A673 (cell line): ENCODE measurements around the gene WASF2. TPM values are rescaled to one million over a fixed set of nuclear protein-coding genes. Genes with fewer than 3 reads are reported as not detected.

Experiments
- BruUV-seq: library from RNA; stranded (reverse); fragments of 400-500 nt; replicated peaks from 2 replicates; lab custom pipeline; 2021; lab: Mats Ljungman, UMichigan
- CTCF ChIA-PET: fragments of 300-600 bp; sonication (Branson Sonifier 250); formaldehyde crosslinking; loops from one replicate; lab custom pipeline; 2022; ENCODE audit warnings: antibody characterized with exemption; lab: Charles Lee
- POLR2A ChIA-PET: fragments of 300-600 bp; sonication (Branson Sonifier 250); formaldehyde crosslinking; loops from one replicate; lab custom pipeline; 2022; ENCODE audit warnings: antibody characterized with exemption; ENCODE audit not compliant: low non-redundant PET; lab: Charles Lee
- DNase-seq: peaks from one replicate; pipeline ENCODE4 v3.0.0-alpha.2; 2015; ENCODE audit warnings: low spot score
- H3K27ac ChIP-seq: fragments of 200-600 bp; sonication (generic); 2 replicates; pipeline ENCODE4 v1.5.1; 2016; ENCODE audit warnings: mixed run types, low read depth, mild to moderate bottlenecking, mixed read lengths, antibody characterized with exemption, low read length; ENCODE audit not compliant: poor library complexity, severe bottlenecking
- H3K27me3 ChIP-seq: fragments of 200-600 bp; sonication (generic); replicated peaks from 2 replicates; pipeline ENCODE4 v1.6.1; 2017; ENCODE audit warnings: mixed run types, low read depth, mild to moderate bottlenecking, mixed read lengths, antibody characterized with exemption, low read length; ENCODE audit not compliant: insufficient read depth, poor library complexity
- H3K36me3 ChIP-seq: fragments of 200-600 bp; sonication (generic); 2 replicates; pipeline ENCODE4 v1.6.1; 2016; ENCODE audit warnings: mixed run types, mild to moderate bottlenecking, mixed read lengths, antibody characterized with exemption, low read length; ENCODE audit not compliant: insufficient read depth, poor library complexity, severe bottlenecking
- H3K4me1 ChIP-seq: fragments of 200-600 bp; sonication (generic); 2 replicates; pipeline ENCODE4 v1.6.1; 2017; ENCODE audit warnings: mixed run types, mild to moderate bottlenecking, mixed read lengths, antibody characterized with exemption, low read length; ENCODE audit not compliant: insufficient read depth, poor library complexity, severe bottlenecking
- H3K4me3 ChIP-seq: fragments of 200-600 bp; sonication (generic); 2 replicates; pipeline ENCODE4 v1.5.1; 2016; ENCODE audit warnings: low read depth, mixed run types, mild to moderate bottlenecking, mixed read lengths, low read length; ENCODE audit not compliant: poor library complexity, severe bottlenecking
- H3K9me3 ChIP-seq: fragments of 200-600 bp; sonication (generic); 2 replicates; pipeline ENCODE4 v1.6.1; 2016; ENCODE audit warnings: mixed run types, low read depth, mild to moderate bottlenecking, mixed read lengths, antibody characterized with exemption, low read length; ENCODE audit not compliant: poor library complexity, severe bottlenecking
- CTCF ChIP-seq: fragments of 300-800, 200-600 bp; sonication (generic); conservative IDR thresholded peaks from 2 replicates; pipeline ENCODE4 v1.5.1; 2017; ENCODE audit warnings: low read depth, mild to moderate bottlenecking, antibody characterized with exemption, low read length, moderate library complexity, mixed read lengths
- EZH2 ChIP-seq: fragments of 200-600 bp; sonication (generic); IDR thresholded peaks from 2 replicates; pipeline ENCODE4 v1.6.1; 2017; ENCODE audit warnings: borderline replicate concordance, low read depth, mild to moderate bottlenecking, mixed read lengths, antibody characterized with exemption, low read length; ENCODE audit not compliant: poor library complexity, severe bottlenecking
- intact Hi-C: fragments of 100-400 bp; cut with micrococcal nuclease; formaldehyde crosslinking; loops from one replicate; pipeline ENCODE4 v1.10.0; 2022; ENCODE audit not compliant: unreplicated experiment
- total RNA-seq: library from RNA; stranded (reverse); gene quantifications from 2 replicates; pipeline ENCODE4 v1.2.3, GENCODE V29; 2021

Gene WASF2
- total RNA-seq, 1 experiment from 2014 or later = 133 TPM

- Histone ChIP-seq H3K4me1 (peaks cover 67% of the 10 kb centered on the region), H3K9me3 (no peaks in the 10 kb centered on the region), H3K36me3 (no peaks in the 10 kb centered on the region), H3K27me3 (no peaks in the 10 kb centered on the region), H3K4me3 (no peak overlapping the region), H3K27ac (peak overlapping the region; percentile 68)
- CTCF ChIA-PET = no interaction called here
- intact Hi-C loops = no loop called here
- no peak for DNase-seq
- BruUV-seq = no TSS peak
- TF ChIP-seq EZH2 (no peak), CTCF (no peak)
- POLR2A ChIA-PET = no interaction called here
Measured at GRCh38 chr1:27526569-27527222, 36.7 kb upstream of the WASF2 start.

GRCh38 chr1:27525296-27526272 is 35.6 kb upstream of the WASF2 start:
- intact Hi-C loops = no loop called here
- Histone ChIP-seq H3K4me3 (no peak overlapping the region), H3K9me3 (no peaks in the 10 kb centered on the region), H3K27me3 (no peaks in the 10 kb centered on the region), H3K4me1 (peaks cover 67% of the 10 kb centered on the region), H3K27ac (peak overlapping the region; percentile 68), H3K36me3 (no peaks in the 10 kb centered on the region)
- DNase-seq = peak; percentile 82
- no TSS peak for BruUV-seq
- ChIA-PET CTCF (no interaction called here), POLR2A (interaction anchor here (0.7 kb wide), 1 partner anchor 9 kb away, joined by 3 read pairs; no protein-coding TSS in a partner anchor)
- TF ChIP-seq CTCF = no peak
- no peak for TF ChIP-seq EZH2

- Histone ChIP-seq H3K4me3 (no peak overlapping the region), H3K9me3 (no peaks in the 10 kb centered on the region), H3K27ac (peak overlapping the region; percentile 51), H3K36me3 (no peaks in the 10 kb centered on the region), H3K27me3 (no peaks in the 10 kb centered on the region), H3K4me1 (peaks cover 59% of the 10 kb centered on the region)
- TF ChIP-seq CTCF (no peak), EZH2 (no peak)
- intact Hi-C loops = no loop called here
- ChIA-PET CTCF (no interaction called here), POLR2A (no interaction called here)
- no peak for DNase-seq
- BruUV-seq = no TSS peak
Measured at GRCh38 chr1:27523337-27524020, 33.5 kb upstream of the WASF2 start.
